Measurements from ENCODE around the gene ITPR2.

- no peak for TF ChIP-seq CTCF (IDR thresholded peaks at IDR 0.05; ENCODE audit: low read length)
- no peak for TF ChIP-seq EZH2 (optimal IDR thresholded peaks at IDR 0.05; ENCODE audit: low read depth, low read length)
- no peak for TF ChIP-seq EZH2phosphoT487 (IDR thresholded peaks at IDR 0.05; ENCODE audit: low read length)
Measured at GRCh38 chr12:26425587-26426260, 407.3 kb downstream of the ITPR2 start.

All from MM.1S (cell line).